ENCODE data around the gene TIMM17B.

Gene TIMM17B

DNA sequence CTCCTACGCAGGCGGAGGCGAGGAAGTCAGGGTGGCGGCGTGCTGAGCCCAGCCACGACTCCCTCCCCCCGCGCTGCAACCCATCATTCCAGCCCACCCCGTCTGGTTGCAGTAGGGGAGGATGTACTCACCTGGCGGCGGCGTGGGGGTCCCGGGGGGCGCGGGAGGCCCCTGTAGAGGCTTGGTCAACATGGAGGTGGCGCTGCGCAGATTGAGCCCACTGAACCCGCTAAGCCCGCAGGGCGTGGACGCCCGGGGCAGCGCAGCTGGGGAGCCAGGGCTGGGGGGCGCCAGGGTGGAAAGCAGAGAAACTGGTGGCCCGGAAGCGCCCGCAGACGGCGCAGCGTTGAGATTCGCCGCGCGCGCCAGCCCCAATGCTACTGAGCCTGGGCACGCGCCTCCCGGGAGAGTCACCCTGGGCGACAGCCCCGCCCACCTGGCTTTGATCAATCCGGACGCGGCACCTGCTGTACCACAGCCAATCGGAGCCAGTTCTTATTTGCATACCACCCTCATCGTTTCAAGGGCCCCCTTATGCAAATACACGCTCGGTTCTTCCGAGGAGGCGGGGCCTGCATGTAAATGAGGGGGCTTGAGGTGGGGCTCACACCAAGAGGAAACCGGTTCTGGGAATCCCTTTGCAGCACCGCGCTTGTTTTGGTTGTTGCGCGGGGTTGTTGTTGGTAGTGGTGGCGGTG, 21.2 kb upstream of the TIMM17B start, which contains the start of gene PIM2:
Gene PIM2 (minus strand): TSS at position 382 of the 698 bp plus-strand sequence. CDS start 190 bp downstream, at position 192.
- DNase-seq: peak; percentile 95

DNA sequence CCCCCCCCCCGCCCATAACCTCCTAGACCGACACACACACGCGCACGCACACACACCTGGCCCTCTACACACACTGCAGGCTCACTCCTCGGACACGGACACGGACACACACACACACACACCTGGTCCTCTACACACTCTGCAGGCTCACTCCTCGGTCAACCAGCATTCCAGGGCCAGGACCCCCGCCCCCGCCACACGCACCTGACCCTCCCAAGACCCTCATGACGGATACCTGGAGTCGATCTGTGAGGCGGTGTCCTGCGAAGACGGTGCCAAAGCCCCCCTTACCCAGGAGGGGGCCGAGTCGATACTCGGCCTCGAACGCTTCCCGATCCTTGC, 20.7 kb upstream of the TIMM17B start:
- no peak for DNase-seq

DNA sequence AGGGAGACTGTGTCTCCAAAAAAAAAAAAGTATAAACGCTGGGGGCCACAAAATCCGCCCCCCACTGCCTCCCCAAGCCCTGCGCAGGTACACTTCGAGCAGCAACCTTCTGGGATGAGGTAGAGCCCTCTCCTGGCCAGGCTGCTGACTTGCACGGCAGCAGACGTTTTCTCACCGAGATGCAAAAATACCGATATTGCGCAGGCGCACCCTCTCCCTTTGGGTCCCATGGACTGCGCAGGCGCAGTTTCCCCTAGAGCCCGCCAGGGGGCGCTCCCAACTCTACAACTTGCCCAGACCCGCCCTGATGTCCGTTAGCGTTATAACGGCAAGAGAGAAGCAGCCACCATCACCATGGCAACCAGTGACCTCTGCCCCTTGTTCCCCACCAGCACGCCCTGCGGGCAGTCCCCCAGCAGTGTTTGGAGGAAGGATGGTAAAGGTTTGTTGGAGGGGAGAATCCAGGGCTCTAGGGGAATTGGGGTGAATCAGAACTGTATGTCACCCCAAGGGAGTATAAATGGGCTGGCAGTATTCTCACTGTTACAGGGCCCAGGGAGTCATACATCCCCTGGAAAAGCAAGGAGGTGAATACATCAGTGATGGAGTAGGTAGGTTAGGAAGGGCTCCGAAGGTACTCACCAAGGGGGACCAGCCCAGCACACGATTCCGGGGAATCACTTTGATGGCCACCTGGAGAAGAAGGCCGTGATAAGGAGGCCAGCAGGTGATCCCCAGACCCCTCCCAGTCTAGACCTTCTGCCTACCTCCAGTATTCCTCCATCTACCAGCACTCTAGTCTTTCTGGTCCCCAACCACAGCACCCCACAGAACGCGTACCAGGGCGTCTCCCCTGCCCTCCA, 19.8 kb upstream of the TIMM17B start:
- peak; percentile 93 for DNase-seq

DNA sequence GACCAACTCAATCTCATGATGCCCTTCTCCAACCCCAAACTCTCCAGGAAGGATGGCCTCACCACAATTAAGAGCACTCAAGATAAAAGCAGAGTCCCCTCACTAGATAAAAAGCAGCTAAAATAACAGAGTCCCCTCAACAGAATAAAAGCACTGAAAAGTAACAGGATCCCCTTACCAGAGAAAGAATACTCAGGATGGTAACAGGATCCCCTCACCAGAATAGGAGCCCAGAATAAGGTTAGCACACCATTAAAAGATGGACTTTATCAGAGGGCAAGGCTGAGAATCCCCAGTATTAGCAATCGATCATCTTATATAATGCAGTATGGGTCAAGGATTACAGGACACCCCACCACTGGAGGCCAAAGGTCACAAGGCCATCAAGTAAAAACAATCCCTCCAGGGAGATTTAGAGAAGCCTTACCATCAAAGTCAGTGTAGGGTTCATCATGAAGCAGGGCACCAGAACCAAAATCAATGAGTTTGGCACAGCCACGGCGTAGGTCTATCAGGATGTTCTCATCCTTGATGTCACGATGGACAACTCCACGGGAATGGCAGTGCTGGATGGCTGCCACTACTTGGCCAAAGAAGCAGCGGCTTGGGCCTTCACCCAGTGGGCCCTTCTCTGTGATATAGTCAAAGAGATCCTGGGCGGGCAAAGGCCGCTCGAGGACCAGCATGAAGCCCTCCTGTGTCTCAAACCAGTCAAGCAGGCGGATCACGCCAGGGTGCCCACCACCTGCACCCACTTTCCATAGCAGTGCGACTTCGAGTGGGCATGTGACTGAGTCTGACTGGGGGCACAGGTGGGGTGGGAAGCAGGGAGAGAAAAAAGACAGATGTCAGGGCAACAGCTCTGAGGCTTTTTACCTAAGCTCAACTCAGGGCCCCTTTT, 17.3 kb upstream of the TIMM17B start:
- DNase-seq: no peak

DNA sequence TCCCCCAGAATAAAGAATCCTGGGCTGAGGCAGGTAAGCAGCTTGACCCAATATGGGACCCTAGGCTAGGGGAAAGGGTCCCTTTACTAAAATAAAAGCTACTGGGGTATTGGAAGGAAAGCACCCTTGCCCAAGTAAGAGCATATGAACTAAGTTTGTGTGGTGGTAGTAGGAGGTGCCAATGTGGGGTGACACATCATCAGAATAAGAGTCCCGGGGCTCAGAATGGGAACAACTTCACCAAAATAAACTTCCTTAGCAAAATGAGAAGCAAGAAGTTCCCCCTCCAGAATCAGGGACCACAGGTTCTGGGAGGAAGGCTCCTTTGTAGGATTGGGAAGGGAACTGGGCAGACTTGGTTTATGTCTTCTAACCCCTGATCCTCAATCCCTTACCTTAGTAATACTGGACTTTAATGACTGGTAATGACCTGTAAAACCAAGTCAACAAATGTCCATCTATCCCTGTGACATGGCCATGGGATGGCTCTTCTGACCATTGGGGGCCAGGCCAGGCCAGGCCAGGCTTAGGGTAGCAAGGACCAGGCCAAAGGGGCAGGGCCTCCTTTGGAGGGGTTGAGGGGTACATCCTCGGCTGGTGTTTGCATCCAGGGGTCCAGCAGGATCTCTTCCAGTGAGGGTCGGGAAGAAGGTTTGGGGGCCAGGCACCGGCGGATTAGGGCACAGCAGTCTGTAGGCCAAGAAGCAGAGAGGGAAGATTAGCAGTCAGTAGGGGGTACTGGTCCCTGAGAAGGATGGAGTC, 16.2 kb upstream of the TIMM17B start:
- no peak for DNase-seq

DNA sequence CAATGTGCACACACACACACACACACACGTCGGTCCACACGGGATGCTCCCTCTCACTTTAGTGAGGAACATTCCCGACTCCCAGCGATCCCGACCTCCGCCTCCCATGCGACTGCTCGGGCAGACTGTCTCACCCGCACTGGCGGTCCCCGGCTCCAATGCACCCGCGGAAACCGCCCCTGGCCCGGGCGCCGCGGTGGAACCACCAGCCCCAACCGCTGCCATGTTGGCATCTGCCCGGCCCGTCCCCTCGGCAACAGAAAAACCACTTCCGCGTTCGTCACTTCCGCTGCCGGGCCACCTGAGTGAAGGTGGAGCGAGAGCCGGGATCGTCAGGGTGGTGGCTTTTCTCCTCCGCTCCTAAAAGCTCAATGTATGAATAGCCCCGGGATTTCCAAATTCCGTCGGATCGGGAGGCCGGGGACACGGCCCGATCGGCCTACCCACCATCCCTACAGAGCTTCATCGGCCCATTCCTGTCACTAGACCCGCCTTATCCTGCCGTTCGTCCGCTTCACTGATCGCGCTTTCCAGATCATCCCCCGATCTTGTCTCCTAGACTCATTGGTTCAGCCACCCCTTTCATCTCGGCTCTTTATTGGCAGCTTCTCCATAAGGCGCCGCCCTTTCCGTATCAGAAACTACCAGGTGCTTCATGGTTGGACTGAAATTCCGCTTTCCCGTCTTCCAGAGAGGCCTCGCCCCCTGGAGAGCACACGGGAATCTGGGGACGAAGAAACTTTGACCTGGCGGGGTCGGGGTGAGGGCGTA, 14.0 kb upstream of the TIMM17B start, which contains the start of gene SLC35A2:
Gene SLC35A2 (minus strand): TSS at position 235 of the 771 bp plus-strand sequence. CDS start 10 bp downstream, at position 225.
- peak; percentile 87 for DNase-seq

DNA sequence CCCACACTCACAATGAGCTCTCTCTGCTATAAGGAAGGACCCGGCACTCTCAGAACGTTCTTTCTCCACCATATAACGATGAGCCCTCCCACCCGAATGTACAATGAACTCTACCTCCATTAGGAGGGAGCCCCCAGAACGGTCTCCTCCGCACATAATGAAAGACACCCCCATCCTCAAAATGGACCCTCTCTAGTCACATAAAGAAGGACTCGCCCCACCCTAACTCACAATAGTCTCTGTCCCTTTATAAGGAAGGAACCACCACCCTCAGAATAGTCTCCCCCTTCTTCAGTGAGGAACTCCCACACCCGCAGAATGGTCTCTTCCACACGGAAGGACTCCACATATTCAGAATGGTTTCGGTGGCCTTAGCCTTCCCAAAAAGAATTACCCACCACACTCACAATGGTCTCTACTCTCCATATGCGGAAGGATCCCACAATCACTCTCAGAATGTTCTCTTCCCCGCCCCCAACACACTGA, 13.4 kb upstream of the TIMM17B start:
- peak; percentile 24 for DNase-seq

DNA sequence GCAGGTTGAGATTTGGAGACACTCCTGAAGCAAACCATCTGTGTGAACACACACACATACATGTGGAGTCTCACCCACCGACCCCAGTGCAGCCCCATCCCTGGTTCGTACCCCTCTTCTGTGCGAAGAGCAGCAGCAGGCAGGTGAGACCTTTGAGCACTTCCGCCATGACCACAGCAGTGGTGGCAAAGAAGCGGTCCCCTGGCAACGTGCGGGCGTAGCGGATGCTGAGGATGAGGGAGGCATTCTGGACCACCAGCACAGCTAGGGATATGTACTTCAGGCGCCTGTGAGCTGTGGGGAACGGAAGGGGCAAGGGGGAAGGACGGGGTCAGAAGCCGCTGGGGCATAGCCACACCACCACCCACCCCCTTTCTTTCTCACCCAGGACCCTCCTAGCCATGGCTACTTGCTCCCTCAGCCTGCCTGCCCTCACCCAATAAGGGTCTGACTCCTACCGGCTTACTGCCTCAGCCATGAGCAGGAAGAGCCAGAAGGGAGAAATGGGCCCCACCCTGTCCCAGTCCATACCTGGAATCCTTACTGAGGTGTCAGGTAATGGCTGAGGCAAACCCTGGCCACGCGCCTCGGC, 12.2 kb upstream of the TIMM17B start:
- no peak for DNase-seq

DNA sequence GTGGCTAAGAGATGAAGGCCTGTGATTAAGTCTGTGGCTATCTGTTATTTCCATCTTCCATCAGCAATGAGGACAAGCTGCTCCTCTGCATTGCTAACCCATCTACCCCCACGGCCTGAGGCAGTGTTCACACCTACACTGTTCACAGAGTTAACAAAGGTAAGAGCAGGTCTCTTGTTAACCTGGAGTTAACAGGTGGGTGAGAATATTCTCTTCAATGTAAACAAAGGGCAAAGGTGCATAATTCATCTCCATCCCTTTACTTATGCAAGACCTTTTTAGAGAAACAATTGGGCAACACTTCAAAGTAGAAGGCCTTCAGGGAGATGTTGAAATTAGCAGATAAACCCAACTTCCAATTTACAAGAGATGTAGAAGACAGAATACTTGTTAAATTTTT, 11.0 kb upstream of the TIMM17B start:
- no peak for DNase-seq

DNA sequence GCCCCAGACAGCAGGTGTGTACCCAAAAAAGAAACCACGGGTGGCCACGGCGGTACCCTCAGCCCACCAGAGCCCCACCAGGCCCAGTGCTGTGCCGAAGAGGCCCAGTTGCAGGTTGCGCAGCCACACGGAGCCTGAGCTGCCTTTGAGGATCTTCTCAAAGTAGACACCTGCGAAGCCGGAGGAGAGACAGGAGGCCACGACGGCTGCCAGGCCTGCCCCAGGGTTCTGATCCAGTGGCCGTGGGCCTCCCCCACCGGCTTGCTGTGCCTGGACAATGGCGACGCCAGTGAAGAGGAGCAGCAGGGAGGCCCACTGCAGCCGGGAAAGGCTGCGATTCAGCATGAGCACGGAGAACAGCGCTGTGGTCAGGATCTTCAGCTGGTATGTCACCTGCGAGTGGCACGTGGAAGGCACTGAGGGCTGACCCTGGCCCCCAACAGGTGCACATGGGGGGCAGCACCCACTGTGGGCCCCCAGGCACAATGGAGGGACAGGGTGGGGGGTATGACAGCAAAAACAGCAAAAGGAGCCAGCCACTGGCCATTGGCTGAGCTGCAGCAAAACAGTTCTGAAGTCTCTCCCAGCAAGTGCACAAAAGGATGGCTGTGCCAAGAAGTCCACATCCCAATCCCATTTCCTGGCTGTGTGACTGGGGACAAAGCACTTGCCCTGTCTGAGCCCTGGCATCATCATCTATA, 7.7 kb upstream of the TIMM17B start:
- DNase-seq: no peak

DNA sequence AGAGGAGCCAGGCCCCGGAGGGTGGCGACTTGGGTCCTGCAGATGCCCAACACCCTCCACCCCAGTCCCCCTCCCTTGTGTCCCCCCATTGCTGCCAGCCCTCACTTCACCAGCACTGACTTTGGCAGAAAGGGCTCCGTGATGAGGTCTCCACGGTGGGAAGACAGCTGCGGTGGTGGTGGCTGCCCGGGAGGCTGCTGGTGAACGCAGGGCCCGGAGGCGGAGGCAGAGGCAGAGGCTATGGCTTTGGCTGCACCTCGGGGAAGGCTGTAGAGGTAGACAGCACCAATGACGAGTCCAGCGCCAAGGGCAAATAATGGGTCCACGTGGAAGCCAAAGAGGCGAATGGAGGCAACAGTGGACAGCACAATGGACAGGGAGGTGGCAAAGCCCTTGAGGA, 7.1 kb upstream of the TIMM17B start:
- DNase-seq: no peak

DNA sequence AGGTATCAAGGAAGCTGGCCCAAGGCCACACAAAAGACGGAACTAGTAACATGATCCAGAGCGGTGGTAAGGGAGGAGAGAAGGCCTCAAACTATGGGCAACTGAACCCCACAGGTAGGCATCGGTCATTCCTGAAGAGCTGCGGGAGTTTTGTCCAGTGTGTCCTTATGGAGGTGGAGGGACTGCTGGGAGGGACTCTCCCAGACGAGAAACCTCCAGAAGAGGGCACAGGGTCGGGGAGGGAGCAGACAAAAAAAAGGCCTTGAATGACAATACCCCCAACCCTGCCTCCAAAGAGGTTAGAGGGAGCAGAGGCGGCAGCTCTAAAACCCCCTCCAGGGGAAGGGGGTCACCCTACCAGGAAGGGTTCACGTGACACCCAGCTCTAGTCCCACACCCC, 6.6 kb upstream of the TIMM17B start:
- DNase-seq: no peak

DNA sequence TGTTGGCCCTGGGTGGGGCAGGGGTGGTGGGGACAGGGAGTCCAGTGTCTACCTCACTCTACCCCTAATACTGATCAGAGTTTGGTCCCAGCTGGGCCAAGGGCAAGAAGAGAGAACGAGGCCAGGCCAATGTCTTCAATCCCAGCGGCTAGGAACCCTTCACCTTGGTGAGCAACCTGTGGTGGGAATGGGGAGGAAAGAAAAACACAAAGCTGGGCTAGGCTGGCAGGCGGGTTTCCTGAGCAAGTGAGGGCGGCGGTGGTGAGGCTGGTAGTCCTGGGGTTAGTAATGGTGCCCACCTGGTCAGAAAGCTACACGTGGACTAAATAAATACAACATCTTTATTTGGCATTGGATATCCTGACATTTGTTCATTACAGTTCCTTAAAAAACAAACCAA, 5.7 kb upstream of the TIMM17B start:
- DNase-seq: no peak

DNA sequence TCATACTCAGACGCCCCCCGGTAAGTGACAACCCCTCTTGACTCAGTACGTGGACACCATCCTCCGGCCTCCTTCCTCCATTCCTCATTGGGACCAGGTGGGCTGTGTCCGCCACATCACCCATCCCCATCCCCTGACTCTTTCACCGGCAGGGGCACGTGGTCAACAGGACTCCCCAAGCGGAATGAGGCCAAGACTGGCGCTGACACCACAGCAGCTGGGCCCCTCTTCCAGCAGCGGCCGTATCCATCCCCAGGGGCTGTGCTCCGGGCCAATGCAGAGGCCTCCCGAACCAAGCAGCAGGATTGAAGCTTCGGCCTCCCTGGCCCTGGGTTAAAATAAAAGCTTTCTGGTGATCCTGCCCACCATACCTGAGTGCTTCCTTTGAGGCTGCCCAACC, 5.2 kb upstream of the TIMM17B start:
- DNase-seq: no peak

DNA sequence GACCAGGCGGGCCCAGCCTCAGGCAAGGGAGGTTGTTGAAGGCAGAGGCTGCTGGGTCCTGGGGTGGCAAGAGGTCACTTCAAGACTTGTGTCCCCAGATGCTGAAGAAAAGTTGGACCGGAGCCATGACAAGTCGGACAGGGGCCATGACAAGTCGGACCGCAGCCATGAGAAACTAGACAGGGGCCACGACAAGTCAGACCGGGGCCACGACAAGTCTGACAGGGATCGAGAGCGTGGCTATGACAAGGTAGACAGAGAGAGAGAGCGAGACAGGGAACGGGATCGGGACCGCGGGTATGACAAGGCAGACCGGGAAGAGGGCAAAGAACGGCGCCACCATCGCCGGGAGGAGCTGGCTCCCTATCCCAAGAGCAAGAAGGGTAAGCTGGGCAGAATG, 4.6 kb upstream of the TIMM17B start:
- no peak for DNase-seq

DNA sequence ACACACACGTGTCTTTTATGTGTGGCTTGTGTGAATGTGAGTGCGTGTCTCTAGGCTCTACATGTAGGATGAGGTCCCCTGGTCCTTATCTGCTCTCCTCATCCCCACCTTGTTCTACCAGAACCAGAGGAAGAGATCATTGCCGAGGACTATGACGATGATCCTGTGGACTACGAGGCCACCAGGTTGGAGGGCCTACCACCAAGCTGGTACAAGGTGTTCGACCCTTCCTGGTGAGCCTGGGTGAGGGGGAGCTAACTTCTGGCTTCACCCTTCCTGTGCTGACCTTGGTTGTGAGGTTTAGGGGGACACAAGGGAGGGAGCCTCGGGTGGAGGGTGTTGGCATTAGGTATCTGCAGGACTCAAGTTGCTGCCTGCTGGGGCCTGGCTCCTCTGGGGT, 3.5 kb upstream of the TIMM17B start:
- DNase-seq: no peak

DNA sequence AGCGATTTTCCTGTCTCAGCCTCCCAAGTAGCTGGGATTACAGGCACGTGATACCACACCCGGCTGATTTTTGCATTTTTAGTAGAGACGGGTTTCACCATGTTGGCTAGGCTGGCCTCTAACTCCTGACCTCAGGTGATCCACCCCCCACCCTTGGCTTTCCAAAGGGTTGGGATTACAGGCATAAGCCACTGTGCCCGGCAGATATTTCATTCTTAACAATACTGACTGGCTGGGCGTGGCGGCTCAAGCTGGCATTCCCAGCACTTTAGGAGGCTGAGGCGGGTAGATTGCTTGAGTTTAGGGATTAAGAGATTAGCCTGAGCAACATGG, 1.5 kb upstream of the TIMM17B start:
- no peak for DNase-seq

DNA sequence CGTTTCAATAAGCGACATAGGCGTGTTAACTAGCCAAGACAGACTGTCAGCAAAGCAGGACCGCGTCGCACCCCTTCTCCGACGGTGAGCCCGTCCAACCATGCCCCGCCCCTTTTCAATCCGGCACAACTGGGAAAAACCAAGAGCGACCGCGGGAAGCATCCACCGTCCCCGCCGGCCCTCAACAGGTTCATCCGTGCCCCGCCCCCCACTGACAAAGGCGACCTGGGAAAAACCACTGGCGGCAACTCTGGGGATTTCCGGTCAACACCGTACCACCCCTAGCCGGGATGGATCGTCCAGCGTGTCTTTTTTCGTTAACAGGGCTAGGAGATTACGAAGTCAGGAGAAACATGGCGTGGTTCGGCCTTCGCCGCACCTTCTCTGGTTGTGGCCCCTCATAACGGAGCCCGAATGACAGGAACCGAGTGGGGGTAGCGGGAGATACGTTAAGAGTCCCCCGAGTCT, 377 bp downstream of the TIMM17B start:
- DNase-seq: peak; percentile 60

DNA sequence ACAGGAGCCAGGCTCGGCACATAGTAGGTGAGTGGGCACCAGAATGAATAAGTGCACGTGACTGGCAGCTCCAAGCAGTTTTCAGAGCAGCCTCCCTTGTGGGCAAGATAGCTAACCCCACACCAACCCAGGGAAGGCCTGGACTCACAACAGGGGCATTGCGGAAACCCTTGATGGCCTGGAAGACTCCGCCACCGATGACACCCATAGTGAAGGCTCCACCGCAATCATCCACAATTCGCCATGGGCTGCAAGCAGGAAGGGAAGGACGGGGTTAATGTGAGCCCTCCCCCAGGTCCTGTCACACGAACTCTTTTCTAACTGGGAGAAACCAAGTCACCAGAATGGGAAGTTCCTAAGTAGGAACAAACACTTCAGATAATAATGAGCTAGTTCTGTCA, 957 bp downstream of the TIMM17B start:
- DNase-seq: no peak

DNA sequence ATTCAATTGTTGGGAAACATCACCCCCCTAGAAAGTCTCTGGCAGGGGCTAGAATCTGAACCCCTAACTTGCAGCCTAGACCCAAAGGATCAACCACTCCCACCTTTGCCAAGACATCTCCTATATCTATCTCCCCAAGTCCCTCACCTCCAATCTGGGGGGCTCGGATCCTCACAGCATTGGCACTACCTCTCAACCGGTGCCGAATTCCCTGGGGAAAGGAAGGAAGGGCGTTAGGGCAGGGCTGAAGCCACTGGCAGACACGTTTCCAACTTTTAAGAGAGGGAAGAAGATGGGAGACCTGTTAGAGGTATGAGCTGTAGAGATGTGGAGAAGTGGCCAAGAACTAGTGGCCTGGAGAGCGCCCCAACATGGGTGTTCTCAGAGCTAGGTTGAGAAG, 2.7 kb downstream of the TIMM17B start:
- DNase-seq: no peak

Measured in activated CD4-positive, alpha-beta T cell treated with anti-CD3 and anti-CD28 coated beads, Interleukin-2, amount 50 U/mL, for 16 hours (primary cell).